CD4-positive, alpha-beta T cell treated with Interleukin-15 for 4 hours (primary cell): Measurements from ENCODE around the gene SMARCA4.

Experiments used
- DNase-seq: peaks from one replicate; pipeline ENCODE4 v3.0.0-alpha.2; 2020; ENCODE audit warnings: low spot score

The SMARCA4 gene

DNA sequence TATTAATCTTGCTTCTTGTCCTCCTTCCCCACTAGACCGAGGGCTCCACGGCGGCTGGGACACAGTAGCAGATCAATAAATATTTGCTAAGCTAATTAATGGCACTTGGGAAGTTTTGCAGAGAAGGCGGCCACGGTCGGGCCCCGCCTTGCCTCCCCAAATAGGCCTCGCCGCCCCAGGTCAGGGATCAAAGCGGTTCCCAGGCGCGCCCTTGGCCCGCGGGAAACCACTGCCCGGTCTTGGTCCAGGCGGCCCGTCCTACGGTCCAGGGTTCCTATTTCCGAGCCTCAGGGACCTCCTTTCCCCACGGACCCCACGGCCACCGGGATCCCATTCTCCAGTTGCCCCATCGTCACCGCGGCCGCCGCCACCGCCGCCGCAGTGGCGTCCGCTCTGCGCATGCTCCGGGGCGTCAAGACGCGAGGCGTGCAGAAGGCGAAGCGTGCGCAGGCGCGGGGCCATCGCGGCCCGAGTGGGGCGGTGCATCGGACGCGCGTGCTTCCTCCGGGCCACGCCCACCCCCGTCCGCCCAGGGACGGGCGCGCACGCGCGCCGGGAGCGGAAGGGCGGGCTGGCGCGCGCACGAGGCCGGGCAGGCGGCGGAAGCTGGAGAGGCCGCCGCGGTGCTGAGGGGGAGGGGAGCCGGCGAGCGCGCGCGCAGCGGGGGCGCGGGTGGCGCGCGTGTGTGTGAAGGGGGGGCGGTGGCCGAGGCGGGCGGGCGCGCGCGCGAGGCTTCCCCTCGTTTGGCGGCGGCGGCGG, at the start of gene SMARCA4:
SMARCA4 (plus strand) TSS at position 717 of the 759 bp plus-strand sequence. CDS start 23,122 bp downstream, outside the sequence.
- peak; percentile 97 for DNase-seq

DNA sequence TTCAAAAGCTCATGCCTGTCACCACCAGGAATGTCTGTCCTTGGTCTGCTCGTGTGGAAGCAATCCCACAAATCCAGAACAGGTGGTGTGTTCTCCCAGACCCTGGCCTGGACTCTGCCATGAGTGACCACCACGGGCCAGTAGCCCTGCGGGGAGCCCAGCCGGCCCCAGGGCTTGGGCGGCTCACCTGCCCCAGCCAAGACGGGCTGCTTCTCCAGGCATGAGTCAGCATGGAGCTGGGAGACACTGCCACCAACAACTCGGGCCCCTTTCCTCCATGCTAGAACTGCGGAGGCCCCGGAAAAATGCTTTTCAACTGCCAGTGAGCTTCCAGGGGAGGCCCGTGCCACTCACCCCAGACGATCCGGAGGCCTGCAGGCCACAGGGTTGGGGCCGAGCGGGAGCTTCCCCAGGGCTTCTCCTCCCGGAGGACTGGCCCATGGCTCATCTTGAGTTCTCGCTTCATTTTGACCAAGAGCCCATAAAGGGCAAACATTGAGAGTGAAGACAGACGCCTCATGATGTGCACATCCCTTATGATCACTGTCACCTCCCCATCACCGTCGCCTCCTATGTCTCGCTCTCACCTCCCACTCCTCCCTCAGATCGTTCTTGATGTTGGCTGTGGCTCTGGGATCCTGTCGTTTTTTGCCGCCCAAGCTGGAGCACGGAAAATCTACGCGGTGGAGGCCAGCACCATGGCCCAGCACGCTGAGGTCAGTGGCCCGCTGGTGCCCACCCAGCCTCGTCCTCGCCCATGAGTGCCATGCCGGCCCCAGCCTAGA, 49.1 kb upstream of the SMARCA4 start:
- DNase-seq = no peak

DNA sequence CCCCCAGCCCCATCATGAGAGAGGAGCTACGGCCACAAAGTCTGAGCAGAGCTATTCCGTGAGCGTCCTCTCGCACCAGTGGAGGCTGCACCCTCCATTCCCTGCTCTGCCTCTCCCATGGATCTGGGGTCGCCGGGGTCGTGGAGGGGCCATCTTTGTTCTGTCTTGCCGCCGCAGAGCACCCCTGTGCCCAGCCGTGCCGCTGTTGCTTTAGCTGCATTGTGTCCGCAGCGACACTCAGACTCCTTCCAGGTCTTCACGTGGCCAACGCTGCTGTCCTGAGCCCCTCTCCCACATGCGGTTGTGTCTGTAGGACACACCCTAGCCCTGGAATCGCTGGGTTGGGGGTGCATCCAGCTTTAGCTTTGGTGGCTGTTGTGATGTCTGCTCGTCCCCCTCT, 48.2 kb upstream of the SMARCA4 start:
- no peak for DNase-seq

DNA sequence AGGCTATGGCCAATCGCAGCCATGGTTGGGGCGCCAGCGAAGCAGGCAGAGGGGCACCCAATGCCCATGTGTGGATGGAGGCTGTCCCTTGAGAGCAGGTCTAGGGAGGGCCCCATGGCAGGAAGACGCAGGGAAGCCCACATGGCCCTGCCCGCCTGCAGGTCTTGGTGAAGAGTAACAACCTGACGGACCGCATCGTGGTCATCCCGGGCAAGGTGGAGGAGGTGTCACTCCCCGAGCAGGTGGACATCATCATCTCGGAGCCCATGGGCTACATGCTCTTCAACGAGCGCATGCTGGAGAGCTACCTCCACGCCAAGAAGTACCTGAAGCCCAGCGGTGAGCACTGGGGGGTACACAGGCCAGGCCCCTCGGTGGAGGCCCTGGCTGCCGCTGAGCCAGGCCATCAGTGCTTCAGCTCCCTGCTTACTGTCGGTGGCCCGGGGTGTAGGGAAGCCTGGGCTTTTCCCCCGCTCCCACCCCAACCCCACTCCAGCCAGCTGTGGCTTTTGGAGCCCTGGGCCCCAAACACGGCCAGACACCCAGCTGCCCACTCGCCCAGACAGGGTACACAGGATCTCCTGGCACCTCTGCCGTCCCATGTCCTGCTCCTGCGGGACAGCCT, 47.0 kb upstream of the SMARCA4 start:
- DNase-seq = no peak

DNA sequence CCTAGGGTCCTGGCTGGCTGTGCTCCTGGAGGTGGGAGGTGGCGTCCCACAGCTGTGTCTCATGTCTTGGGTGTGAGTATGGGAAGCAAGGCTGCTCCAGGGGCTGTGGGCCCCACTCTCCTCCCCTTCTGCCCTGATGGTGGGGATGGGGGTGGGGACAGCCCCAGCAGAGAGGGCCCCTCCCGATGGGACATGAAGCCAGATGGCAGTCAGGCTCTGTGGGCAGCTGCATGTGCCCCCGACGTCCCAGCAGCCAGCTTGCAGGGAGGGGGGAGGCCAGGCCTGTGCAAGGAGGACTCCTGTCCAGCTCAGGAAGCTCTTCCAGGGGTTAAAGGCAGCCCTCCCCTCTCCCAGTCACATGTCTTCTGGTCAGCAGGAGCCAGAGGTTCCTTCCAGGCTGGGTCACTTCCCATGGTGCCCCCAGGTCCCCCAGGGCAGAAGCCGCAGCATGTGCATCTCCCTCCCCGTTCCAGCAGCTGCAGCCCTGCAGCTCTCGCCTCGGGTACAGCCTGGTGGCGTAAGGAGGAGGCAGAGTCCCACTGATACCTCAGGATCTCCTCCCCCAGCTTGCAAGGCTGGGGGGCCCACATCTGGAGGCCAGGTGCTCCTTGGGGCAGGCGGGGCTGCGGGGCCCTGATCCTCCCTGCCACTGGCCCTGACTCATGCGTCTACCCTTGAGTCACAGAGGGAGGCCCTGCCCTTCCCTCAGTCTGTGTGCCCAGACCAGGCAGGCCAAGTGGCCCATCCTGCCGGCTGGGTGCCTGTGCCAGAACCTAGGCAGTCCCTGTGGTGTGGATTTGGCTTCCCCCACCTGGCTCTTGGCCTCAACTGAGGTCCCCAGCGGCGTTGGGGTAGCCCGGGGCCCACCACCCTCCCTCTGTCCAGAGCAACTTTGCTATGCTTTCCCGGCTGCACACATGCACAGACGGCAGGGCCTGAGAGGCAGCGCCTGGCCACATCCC, 45.4 kb upstream of the SMARCA4 start:
- no peak for DNase-seq

DNA sequence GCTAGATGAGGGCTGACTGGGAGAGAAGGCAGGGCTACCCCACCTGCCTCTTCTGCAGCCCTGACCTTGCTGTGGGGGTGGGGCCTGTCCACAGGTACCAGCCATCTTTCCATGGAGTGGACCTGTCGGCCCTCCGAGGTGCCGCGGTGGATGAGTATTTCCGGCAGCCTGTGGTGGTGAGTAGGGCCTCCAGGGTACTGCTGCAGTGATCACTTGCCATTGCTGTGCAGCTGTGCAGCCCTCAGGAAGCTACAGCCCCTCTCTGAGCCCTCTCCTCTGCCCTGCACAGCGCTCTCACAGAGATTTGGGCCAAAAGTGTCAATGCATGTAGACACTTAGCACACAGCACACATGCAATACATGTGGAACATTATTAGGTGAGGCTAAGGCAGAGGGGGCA, 44.2 kb upstream of the SMARCA4 start:
- no peak for DNase-seq

DNA sequence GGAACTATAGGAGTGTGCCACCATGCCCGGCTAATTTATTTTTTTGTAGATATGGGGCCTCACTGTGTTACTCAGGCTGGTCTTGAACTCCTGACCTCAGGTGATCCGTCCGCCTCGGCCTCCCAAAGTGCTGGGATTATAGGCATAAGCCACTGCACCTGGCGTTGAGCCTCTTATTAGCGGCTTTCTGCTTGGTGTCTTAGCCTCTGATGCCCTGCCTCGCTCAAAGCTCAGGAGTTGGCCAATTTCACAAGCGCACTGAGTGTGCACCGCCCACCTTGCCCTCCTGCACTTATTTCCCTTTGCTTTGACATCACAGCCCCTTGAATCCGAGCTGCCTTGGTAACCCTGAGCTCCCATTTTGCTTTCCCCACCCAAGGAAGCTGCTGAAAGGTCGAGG, 42.5 kb upstream of the SMARCA4 start:
- no peak for DNase-seq

DNA sequence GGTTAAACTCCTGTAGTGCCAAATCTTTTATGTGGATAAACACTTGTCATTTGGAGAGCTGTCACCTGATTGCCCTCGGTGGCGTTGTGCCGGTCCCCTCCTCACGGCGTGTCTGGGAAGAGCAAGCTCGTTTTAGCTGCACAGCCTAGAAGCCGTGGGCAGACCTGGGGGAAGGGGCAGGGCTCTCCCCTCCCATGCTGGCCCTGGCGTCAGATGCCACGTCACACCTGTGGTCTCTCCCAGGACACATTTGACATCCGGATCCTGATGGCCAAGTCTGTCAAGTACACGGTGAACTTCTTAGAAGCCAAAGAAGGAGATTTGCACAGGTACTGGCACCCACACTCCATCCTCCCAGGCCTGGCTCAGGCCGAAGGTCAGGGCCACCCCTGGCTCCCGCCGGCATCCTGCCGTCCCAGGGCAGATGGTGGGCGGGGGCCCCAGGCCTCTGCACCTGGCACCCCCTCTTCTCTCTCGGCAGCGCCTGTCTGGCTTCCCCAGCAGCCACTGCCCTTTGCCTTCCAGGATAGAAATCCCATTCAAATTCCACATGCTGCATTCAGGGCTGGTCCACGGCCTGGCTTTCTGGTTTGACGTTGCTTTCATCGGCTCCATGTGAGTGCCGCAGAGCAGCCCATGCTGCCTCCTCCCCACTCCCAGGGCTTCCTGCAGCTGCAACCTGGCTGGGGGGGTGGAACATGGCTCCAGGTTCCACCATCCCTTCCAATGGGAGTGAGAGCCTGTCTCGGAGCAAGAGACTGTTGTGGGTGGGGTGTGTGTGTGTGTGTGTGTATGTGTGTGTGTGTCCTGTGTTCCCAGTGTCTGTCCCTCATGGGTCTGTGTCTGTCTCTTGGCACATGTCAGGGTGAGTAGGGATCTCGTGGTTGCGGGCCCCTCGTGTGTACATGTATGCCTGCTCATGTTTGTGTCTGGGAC, 41.2 kb upstream of the SMARCA4 start:
- no peak for DNase-seq

DNA sequence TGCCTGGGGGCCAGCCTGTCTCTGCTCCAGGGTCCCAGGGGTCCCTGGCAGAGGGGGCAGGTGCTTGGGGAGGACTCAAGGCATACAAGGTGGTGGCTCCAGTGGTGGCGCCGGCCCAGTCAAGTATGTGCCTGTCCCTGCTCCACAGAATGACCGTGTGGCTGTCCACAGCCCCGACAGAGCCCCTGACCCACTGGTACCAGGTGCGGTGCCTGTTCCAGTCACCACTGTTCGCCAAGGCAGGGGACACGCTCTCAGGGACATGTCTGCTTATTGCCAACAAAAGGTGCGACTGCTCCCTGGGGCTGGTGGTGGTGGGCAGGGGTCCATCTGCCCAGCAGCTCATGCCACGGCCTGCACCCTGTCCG, 40.6 kb upstream of the SMARCA4 start:
- no peak for DNase-seq

DNA sequence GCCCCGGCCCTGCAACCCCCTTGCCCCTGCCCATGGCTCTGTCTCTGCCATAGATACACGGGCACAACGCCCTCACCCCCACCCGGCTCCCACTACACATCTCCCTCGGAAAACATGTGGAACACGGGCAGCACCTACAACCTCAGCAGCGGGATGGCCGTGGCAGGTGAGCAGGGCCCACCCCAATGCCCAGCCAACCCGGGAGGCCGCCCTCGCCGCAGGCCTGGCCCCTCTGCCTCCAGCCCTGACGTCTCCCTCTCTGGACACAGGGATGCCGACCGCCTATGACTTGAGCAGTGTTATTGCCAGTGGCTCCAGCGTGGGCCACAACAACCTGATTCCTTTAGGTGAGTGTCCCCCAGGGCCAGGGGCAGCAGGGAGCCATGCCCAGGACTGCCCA, 40.0 kb upstream of the SMARCA4 start:
- no peak for DNase-seq

DNA sequence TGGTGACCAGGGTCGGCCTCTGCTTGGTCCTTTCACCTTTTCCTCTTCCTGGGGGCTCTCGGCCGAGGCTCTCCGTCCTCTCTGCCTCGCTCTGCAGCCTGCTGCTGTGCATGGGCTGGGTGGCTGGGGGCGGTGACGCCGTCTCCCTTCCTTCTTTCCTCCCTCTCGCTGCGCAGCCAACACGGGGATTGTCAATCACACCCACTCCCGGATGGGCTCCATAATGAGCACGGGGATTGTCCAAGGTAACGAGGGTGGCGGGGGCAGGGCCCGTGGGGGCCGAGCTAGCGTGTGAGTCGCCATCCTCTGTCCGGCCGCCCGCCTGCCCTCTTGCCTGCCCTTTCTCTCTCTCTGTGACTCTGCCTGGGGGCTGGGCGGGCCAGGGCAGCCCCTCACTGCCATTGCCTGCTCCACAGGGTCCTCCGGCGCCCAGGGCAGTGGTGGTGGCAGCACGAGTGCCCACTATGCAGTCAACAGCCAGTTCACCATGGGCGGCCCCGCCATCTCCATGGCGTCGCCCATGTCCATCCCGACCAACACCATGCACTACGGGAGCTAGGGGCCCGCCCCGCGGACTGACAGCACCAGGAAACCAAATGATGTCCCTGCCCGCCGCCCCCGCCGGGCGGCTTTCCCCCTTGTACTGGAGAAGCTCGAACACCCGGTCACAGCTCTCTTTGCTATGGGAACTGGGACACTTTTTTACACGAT, 39.5 kb upstream of the SMARCA4 start:
- DNase-seq = no peak

DNA sequence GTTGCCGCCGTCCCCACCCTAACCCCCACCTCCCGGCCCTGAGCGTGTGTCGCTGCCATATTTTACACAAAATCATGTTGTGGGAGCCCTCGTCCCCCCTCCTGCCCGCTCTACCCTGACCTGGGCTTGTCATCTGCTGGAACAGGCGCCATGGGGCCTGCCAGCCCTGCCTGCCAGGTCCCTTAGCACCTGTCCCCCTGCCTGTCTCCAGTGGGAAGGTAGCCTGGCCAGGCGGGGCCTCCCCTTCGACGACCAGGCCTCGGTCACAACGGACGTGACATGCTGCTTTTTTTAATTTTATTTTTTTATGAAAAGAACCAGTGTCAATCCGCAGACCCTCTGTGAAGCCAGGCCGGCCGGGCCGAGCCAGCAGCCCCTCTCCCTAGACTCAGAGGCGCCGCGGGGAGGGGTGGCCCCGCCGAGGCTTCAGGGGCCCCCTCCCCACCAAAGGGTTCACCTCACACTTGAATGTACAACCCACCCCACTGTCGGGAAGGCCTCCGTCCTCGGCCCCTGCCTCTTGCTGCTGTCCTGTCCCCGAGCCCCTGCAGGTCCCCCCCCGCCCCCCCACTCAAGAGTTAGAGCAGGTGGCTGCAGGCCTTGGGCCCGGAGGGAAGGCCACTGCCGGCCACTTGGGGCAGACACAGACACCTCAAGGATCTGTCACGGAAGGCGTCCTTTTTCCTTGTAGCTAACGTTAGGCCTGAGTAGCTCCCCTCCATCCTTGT, 38.8 kb upstream of the SMARCA4 start:
- no peak for DNase-seq

DNA sequence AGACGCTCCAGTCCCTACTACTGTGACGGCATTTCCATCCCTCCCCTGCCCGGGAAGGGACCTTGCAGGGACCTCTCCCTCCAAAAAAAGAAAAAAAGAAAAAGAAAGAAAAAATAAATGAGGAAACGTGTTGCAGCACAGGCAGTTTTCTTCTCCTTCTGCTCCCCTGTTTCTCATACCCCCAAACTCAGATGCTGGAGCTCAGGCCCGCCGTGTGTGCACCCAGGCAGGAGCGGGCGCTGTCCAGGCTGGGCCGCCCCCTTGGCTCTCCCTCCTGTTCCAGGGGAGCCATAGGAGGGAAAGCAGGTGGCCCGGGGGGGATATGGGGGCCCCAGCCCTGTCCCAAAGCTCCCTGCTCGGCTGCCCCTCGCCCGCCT, 38.2 kb upstream of the SMARCA4 start:
- DNase-seq = no peak

DNA sequence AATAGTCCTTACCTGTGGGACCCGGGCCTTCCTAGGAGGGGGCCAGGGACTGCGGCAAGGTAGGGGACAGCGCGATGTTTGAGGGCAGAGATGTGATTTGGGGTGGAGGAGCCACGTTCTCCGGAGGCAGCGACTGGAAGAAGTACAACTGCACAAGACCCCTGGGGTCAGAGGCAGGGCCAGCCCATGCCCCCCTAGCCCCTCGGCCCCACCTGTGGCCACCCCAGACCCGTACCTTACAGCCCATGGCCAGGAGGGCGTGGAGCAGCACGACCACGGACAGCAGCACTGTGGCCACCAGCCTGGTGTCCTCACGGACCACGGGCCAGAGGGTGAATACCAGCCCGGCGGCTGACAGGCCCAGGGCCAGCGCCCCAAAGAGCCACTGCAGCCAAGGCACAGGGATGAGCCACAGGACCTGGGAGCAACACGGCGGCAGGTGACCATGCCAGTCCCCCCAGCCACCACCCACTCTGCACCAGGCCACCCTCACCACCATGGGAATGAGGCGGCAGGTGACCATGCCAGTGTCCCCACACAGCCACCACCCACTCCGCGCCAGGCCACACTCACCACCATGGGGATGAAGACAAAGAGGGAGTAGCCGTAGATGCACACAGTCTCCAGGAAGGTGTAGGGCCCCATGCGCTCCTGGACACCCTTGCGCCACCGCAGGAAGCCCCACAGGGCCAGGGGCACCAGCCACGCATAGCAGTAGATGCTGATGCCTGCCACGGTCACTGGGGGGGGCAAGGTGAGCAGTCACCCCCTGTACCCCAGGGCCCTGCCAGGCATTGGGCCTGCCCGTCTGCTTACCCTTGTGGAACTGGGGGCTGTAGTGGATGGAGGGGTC, 37.3 kb upstream of the SMARCA4 start:
- DNase-seq = no peak

DNA sequence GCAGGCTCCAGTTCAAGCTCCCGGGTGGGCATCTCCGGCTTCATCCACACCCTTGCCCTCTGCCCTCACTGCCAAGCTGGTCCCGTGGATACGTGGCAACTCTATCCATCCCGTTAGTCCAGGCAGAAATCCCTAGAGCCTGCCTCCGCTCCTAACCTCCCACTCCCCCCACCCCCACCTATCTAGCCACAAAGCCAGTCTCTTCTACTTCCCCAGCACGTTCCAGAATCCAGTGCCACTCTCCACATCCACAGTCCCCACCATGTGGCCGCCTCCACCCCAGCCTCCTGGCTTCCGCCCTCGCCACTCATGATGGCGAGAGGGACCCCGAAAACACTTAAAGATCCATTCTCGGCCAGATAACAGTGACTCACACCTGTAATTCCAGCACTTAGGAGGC, 36.2 kb upstream of the SMARCA4 start:
- DNase-seq = no peak

DNA sequence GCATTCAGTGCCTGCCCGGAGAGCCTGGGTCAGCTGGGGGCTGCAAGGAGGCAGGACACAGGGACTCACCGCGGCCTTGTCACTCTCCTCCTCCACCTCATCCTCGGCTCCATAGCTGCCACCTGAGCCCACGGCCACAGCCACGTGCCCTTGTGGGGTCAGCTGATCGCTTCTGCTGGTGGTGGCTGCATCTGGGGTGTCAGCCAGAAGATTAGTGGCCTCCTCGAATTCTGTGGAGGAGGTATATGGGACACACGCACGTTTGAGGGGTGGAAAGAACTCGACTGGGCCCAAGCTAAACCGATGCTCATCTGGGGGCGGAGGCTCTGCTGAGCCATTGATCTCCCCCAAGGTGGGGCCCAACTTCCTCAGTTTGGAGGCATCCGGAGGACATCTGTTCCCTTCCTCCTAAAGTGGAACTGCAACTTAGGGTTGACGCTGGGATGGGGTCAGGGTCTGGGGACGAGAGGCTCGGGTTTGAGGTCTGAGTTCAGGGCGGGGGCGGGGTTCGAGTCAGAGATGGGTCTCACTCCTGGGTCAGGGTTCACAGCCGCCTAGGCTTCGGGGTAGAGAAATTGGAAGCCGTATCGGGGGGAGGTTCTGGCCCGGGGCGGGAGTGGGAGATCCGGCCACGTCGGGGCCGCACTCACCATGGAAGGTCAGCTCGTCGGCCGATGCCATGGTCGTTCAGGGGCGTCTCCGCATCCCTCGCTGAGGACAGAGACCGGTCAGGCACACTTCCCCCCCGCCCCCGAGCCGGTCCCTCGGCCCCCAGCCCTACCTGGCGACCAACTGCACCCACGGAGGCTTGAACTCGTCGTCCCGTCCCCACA, 32.9 kb upstream of the SMARCA4 start:
- peak; percentile 6 for DNase-seq

DNA sequence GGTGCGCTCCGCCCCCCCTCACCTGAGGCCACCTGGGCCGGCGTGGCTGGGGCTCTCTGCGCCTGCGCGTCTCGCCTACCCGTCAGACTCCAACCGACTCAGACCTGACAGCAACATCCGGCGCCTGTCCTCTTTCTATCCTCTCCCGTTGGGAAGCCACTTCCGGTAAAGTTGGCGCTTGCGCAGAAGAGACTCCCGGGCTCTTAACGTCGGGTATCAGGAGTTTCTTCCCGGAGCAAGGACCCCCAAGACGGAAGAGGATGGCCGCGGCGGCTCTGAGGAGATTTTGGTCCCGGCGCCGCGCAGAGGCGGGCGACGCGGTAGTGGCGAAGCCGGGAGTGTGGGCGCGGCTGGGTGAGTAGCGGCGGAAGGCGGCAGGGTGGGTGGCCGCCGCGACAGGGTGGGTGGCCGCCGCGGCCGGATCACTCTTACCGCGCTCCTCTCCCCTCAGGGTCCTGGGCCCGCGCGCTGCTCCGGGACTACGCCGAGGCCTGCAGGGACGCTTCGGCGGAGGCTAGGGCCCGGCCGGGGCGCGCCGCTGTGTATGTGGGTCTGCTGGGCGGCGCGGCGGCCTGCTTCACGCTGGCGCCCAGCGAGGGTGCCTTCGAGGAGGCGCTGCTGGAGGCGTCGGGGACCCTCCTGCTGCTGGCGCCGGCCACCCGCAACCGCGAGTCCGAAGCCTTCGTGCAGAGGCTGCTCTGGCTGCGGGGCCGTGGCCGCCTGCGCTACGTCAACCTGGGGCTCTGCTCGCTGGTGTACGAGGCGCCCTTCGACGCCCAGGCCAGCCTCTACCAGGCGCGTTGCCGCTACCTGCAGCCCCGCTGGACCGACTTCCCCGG, 32.0 kb upstream of the SMARCA4 start, which contains the start of the genes TIMM29 and YIPF2:
TIMM29 (plus strand) TSS at position 249 of the 839 bp plus-strand sequence; CDS start at position 261, 12 bp downstream.
YIPF2 (minus strand) TSS at position 77 of the 839 bp plus-strand sequence. CDS start 229 bp downstream, outside the sequence.
- DNase-seq = peak; percentile 96
